IPS-20b (cell line): Measurements from ENCODE around the gene RHOB.

Experiments used
- H3K27ac ChIP-seq: one replicate; pipeline ENCODE4 v1.5.1; 2013; ENCODE audit warnings: low read length
- H3K27me3 ChIP-seq: 2 replicates; pipeline ENCODE4 v1.6.1; 2013; ENCODE audit warnings: mild to moderate bottlenecking, low read length, inconsistent platforms; ENCODE audit not compliant: insufficient read depth
- H3K36me3 ChIP-seq: 2 replicates; pipeline ENCODE4 v1.6.1; 2013; ENCODE audit warnings: low read depth, mild to moderate bottlenecking, inconsistent platforms, low read length, moderate library complexity; ENCODE audit not compliant: insufficient read depth
- H3K4me1 ChIP-seq: 2 replicates; pipeline ENCODE4 v1.6.1; 2013; ENCODE audit warnings: mild to moderate bottlenecking, control low read depth, inconsistent platforms, low read length, moderate library complexity; ENCODE audit not compliant: insufficient read depth
- H3K4me3 ChIP-seq: 2 replicates; pipeline ENCODE4 v1.5.1; 2013; ENCODE audit warnings: mild to moderate bottlenecking, low read length, inconsistent platforms
- H3K9ac ChIP-seq: 2 replicates; pipeline ENCODE4 v1.6.1; 2013; ENCODE audit warnings: low read depth, mild to moderate bottlenecking, inconsistent platforms, low read length, moderate library complexity
- H3K9me3 ChIP-seq: 2 replicates; pipeline ENCODE4 v1.6.1; 2013; ENCODE audit warnings: mild to moderate bottlenecking, low read depth, low read length, inconsistent platforms; ENCODE audit not compliant: insufficient read depth

Gene RHOB

DNA sequence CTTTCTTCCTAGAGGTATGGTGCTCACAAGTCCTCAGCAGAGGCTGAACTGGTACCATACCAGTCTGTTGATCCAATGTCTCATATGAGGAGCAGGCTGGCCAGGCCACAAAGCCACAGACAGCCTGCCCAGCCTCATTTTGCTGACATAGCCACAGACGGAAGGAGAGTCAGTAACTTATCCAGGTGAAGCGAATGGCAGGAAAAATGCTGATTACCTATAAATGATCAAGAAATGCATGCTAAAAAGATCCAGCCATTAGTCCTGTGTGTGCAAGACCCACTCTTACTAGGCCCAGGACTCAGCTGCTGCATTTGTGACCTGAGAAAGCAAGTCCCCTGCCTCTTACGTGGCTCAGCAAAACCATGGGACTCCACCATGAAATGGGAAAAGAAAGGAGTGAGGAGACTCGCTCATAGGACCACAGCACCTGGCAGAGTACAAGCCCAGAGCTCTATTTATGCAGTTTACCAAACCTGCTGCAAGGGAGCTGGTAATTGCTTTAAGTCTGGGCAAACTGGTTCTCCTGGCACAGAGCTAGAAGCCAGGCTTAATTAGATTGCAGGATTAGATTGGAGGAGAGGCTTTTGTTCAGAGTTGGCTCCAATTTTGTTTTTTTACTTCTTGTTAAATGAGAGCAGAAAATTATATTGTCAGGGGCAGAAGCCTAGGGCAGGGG lies 19.0 kb downstream of the RHOB start:
- H3K27ac ChIP-seq = no peak overlapping the region
- no peak overlapping the region for H3K9ac ChIP-seq
- no peaks in the 10 kb centered on the region for H3K36me3 ChIP-seq
- H3K4me1 ChIP-seq = no peaks in the 10 kb centered on the region
- no peaks in the 10 kb centered on the region for H3K9me3 ChIP-seq
- no peak overlapping the region for H3K4me3 ChIP-seq
- no peaks in the 10 kb centered on the region; the same call in 1 of the 2 replicates for H3K27me3 ChIP-seq

DNA sequence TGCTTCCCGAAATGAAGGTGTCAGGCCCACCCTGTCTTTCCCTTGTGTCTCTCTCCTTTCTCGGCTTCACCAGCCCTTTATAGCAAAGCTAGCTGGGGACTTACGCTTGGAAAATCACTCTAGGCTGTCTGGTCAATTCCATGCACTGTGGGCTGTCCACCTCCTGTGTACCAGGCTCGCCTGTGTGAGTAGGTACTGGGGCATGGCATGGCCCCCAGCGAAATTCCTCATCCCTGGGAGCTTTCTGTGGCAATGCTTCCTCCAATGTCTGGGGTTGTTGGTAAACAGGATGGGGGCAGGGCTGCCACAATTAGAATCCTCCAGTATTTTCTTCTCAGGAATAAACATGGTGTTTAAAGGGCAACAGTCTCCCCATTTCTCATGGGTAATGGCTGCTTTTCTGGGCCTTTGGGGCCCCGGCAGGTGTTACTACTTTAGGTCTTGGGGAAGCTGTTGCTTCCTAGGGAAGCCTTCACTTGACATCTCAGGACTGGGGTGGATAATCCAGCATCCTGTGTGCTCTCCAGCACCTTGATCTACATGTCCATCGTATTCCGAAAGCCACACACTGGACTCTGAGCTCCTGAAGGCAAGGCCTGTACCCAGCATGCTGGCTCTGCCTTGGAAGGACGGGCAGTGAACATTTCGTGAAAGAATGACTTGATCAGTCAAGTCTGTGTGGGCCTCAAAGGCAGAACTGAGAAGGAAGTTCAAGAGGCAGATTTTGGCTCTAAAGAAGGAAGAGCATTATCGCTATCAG lies 21.1 kb downstream of the RHOB start:
- Histone ChIP-seq H3K36me3 (no peaks in the 10 kb centered on the region), H3K9ac (no peak overlapping the region), H3K9me3 (no peaks in the 10 kb centered on the region), H3K4me3 (no peak overlapping the region), H3K27ac (no peak overlapping the region), H3K27me3 (no peaks in the 10 kb centered on the region; the same call in 1 of the 2 replicates), H3K4me1 (no peaks in the 10 kb centered on the region)

- Histone ChIP-seq H3K4me1 (no peaks in the 10 kb centered on the region), H3K4me3 (no peak overlapping the region), H3K27ac (no peak overlapping the region), H3K9ac (no peak overlapping the region), H3K27me3 (no peaks in the 10 kb centered on the region; the same call in 1 of the 2 replicates), H3K9me3 (no peaks in the 10 kb centered on the region), H3K36me3 (no peaks in the 10 kb centered on the region)
Measured at GRCh38 chr2:20468549-20469500, 22.0 kb downstream of the RHOB start.

GRCh38 chr2:20469595-20469994 lies 22.7 kb downstream of the RHOB start:
- H3K27ac ChIP-seq = no peak overlapping the region
- no peak overlapping the region for H3K9ac ChIP-seq
- no peaks in the 10 kb centered on the region for H3K4me1 ChIP-seq

DNA sequence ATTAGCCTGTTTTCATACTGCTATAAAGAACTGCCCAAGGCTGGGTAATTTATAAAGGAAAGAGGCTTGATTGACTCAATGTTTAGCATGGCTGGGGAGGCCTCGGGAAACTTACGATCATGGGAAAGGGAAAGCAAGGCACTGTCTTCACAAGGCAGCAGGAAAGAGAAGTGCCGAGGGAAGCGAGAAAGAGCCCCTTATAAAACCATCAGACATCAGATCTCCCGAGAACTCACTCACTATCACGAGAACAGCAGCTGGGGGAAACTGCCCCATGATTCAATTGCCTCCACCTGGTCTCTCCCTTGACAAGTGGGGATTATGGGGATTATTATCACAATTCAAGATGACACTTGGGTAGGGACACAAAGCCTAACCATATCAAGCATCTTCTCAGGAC lies 23.3 kb downstream of the RHOB start:
- Histone ChIP-seq H3K36me3 (no peaks in the 10 kb centered on the region), H3K4me3 (no peak overlapping the region), H3K9me3 (no peaks in the 10 kb centered on the region), H3K27ac (no peak overlapping the region), H3K27me3 (no peaks in the 10 kb centered on the region; the same call in 1 of the 2 replicates), H3K9ac (no peak overlapping the region), H3K4me1 (no peaks in the 10 kb centered on the region)

More at GRCh38 chr2:20469595-20469994, 22.7 kb downstream of the RHOB start:
- Histone ChIP-seq H3K4me3 (no peak overlapping the region), H3K9me3 (no peaks in the 10 kb centered on the region), H3K36me3 (no peaks in the 10 kb centered on the region), H3K27me3 (no peaks in the 10 kb centered on the region; the same call in 1 of the 2 replicates)

DNA sequence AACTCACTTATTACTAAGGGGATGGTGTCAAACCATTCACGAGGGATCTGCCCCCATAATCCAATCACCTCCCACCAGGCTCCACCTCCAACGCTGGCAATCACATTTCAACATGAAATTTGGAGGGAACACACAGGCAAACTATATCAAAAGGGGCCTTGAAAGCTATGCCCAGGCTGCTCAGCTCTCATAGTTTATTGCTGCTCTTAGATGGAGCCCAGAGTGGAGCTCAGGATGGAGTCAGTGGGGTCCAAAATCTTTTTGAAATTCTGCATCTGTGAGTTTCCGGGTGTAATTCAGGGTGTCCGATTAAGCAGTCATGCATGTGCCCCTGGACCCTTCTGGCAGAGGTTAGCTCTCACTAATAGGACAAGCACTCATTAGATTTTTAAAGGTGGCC lies 24.3 kb downstream of the RHOB start:
- no peaks in the 10 kb centered on the region for H3K9me3 ChIP-seq
- no peaks in the 10 kb centered on the region for H3K36me3 ChIP-seq
- no peaks in the 10 kb centered on the region; the same call in 1 of the 2 replicates for H3K27me3 ChIP-seq
- no peak overlapping the region for H3K4me3 ChIP-seq
- no peak overlapping the region for H3K9ac ChIP-seq
- no peak overlapping the region for H3K27ac ChIP-seq
- no peaks in the 10 kb centered on the region for H3K4me1 ChIP-seq

- H3K9ac ChIP-seq = no peak overlapping the region
- no peaks in the 10 kb centered on the region; the same call in 1 of the 2 replicates for H3K27me3 ChIP-seq
- H3K27ac ChIP-seq = no peak overlapping the region
- H3K9me3 ChIP-seq = no peaks in the 10 kb centered on the region
- no peaks in the 10 kb centered on the region for H3K36me3 ChIP-seq
- H3K4me1 ChIP-seq = no peaks in the 10 kb centered on the region
- H3K4me3 ChIP-seq = no peak overlapping the region
Measured at GRCh38 chr2:20471902-20472559, 25.2 kb downstream of the RHOB start.

- Histone ChIP-seq H3K4me1 (no peaks in the 10 kb centered on the region), H3K4me3 (no peak overlapping the region), H3K9ac (no peak overlapping the region), H3K36me3 (no peaks in the 10 kb centered on the region), H3K27ac (no peak overlapping the region), H3K9me3 (no peaks in the 10 kb centered on the region), H3K27me3 (no peaks in the 10 kb centered on the region; the same call in 1 of the 2 replicates)
Measured at GRCh38 chr2:20472569-20472968, 25.7 kb downstream of the RHOB start.

DNA sequence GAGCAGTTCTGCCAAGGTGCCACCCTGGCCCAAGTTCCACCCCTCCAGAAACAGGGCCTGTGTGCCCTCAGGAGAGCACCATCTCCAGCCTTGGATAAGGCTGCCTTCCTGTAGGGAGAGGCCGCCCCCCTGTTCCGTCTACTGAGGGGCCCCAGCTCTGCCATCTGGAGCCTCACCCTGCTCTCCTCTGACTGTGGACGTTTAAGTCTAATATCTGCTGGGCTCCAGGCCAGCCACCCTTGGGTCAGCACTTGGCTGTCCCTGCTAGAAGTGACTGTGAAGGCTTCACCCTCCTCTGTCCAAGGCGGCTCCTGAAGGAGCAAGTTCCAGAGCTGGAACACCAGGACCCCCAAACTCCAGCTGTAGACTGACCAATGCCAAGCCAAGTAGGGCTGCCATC lies 26.3 kb downstream of the RHOB start:
- Histone ChIP-seq H3K27me3 (no peaks in the 10 kb centered on the region; the same call in 1 of the 2 replicates), H3K4me3 (no peak overlapping the region), H3K27ac (no peak overlapping the region), H3K36me3 (no peaks in the 10 kb centered on the region), H3K9me3 (no peaks in the 10 kb centered on the region), H3K9ac (no peak overlapping the region), H3K4me1 (no peaks in the 10 kb centered on the region)

DNA sequence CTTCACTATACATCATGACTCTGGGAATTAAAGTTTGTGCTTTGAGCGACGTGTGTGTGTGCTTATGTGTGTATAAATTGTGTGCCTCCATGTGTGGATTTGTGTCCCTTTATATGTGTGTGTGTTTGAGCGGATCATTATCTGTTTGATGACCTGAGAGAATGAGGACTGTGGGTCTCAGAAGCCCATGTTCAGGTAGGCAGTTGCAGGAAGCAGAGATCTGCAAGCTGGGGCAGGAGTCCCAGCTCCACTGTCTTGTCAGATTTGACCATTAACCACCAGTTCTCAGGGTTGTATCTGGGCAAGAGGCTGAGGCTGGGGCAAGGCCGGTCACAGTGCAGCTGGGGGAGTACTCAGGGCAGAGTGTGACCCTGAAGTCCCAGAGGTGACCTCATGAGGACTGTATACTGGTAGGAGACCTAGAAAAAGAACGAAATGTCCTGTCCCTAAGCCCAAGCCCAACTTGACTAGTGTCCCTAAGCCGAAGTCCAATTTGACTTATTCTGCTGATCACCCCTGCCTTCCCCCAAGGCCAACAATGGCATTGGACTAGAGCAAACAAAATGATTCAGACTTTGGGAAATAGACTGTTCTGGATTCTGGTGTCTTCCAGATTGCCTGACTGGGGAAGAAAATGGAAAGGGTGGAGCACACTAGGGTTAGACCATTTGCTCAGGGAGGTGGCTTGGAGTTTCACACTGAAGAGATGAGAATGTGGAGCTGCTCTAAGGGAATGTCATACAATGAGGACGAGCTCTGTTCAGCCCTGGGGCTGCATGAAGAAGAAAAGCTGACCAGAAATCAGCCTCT lies 28.1 kb downstream of the RHOB start:
- Histone ChIP-seq H3K9ac (no peak overlapping the region), H3K27ac (no peak overlapping the region)

More for the DNA sequence above, 28.1 kb downstream of the RHOB start:
- no peaks in the 10 kb centered on the region for H3K4me1 ChIP-seq
- H3K36me3 ChIP-seq = no peaks in the 10 kb centered on the region
- no peaks in the 10 kb centered on the region; the same call in 1 of the 2 replicates for H3K27me3 ChIP-seq
- no peaks in the 10 kb centered on the region for H3K9me3 ChIP-seq
- H3K4me3 ChIP-seq = no peak overlapping the region
